Activated naive CD4-positive, alpha-beta T cell treated with anti-CD3 and anti-CD28 coated beads, Interleukin-2, amount 50 U/mL, for 24 hours (primary cell): Measurements from ENCODE around the gene LRRIQ1.
"Not testable (repeated sequence)": the region's sequence is repeated elsewhere in the genome, so short reads cannot be mapped to it uniquely, and the experiment has no call there.

Experiments
- H3K27ac Mint-ChIP-seq: one replicate; pipeline ENCODE4 v1.8.0; 2021; ENCODE audit warnings: mild to moderate bottlenecking, mixed read lengths
- H3K27me3 Mint-ChIP-seq: one replicate; pipeline ENCODE4 v1.8.0; 2021; ENCODE audit warnings: mixed read lengths
- H3K36me3 Mint-ChIP-seq: one replicate; pipeline ENCODE4 v1.8.0; 2021; ENCODE audit warnings: mixed read lengths
- H3K4me1 Mint-ChIP-seq: one replicate; pipeline ENCODE4 v1.8.0; 2021; ENCODE audit warnings: mixed read lengths
- H3K4me3 Mint-ChIP-seq: one replicate; pipeline ENCODE4 v1.8.0; 2021; ENCODE audit warnings: mild to moderate bottlenecking, mixed read lengths
- H3K9me3 Mint-ChIP-seq: one replicate; pipeline ENCODE4 v1.8.0; 2021; ENCODE audit warnings: mixed read lengths

Gene LRRIQ1

GRCh38 chr12:85036234-85036707, at the start of gene LRRIQ1, which contains the start of gene TSPAN19:
LRRIQ1 (plus strand) TSS chr12:85036351; CDS start chr12:85038177, 1,826 bp downstream.
TSPAN19 (minus strand) TSS chr12:85036277; CDS start chr12:85029946, 6,331 bp downstream.
- peak within 1 kb of the TSS; percentile 26 for H3K4me3 Mint-ChIP-seq
- H3K27ac Mint-ChIP-seq, result no peak within 1 kb of the TSS
- peaks cover 5% of the 10 kb centered on the region for H3K4me1 Mint-ChIP-seq
- H3K36me3 Mint-ChIP-seq, result no peaks in the 10 kb centered on the region
- peaks cover 4% of the 10 kb centered on the region for H3K27me3 Mint-ChIP-seq
- no peaks in the 10 kb centered on the region for H3K9me3 Mint-ChIP-seq

GRCh38 chr12:84986586-84986985, 49.6 kb upstream of the LRRIQ1 start:
- H3K4me3 Mint-ChIP-seq, result no peak overlapping the region
- H3K4me1 Mint-ChIP-seq, result no peaks in the 10 kb centered on the region
- H3K27ac Mint-ChIP-seq, result no peak overlapping the region
- H3K9me3 Mint-ChIP-seq, result no peaks in the 10 kb centered on the region
- H3K36me3 Mint-ChIP-seq, result no peaks in the 10 kb centered on the region
- no peaks in the 10 kb centered on the region for H3K27me3 Mint-ChIP-seq

- Mint-ChIP-seq H3K9me3 (no peaks in the 10 kb centered on the region), H3K4me1 (no peaks in the 10 kb centered on the region), H3K4me3 (no peak overlapping the region), H3K27ac (no peak overlapping the region), H3K36me3 (no peaks in the 10 kb centered on the region), H3K27me3 (no peaks in the 10 kb centered on the region)
Measured at GRCh38 chr12:84994426-84994825, 41.7 kb upstream of the LRRIQ1 start.

GRCh38 chr12:84995641-84996040, 40.5 kb upstream of the LRRIQ1 start:
- H3K4me1 Mint-ChIP-seq, result no peaks in the 10 kb centered on the region
- no peak overlapping the region for H3K4me3 Mint-ChIP-seq
- H3K27me3 Mint-ChIP-seq, result no peaks in the 10 kb centered on the region
- H3K9me3 Mint-ChIP-seq, result no peaks in the 10 kb centered on the region
- no peak overlapping the region for H3K27ac Mint-ChIP-seq
- no peaks in the 10 kb centered on the region for H3K36me3 Mint-ChIP-seq

- Mint-ChIP-seq H3K36me3 (no peaks in the 10 kb centered on the region), H3K4me1 (no peaks in the 10 kb centered on the region), H3K27me3 (no peaks in the 10 kb centered on the region), H3K4me3 (no peak overlapping the region), H3K27ac (no peak overlapping the region), H3K9me3 (peaks cover under 1% of the 10 kb centered on the region)
Measured at GRCh38 chr12:84996759-84997158, 39.4 kb upstream of the LRRIQ1 start.

GRCh38 chr12:84998341-84998740, 37.8 kb upstream of the LRRIQ1 start:
- no peaks in the 10 kb centered on the region for H3K36me3 Mint-ChIP-seq

GRCh38 chr12:85000729-85001128, 35.4 kb upstream of the LRRIQ1 start:
- Mint-ChIP-seq H3K4me1 (no peaks in the 10 kb centered on the region), H3K4me3 (no peak overlapping the region), H3K9me3 (peaks cover 9% of the 10 kb centered on the region), H3K36me3 (no peaks in the 10 kb centered on the region), H3K27ac (no peak overlapping the region), H3K27me3 (no peaks in the 10 kb centered on the region)

More at GRCh38 chr12:84998341-84998740, 37.8 kb upstream of the LRRIQ1 start:
- Mint-ChIP-seq H3K4me1 (no peaks in the 10 kb centered on the region), H3K4me3 (no peak overlapping the region), H3K27ac (no peak overlapping the region), H3K9me3 (peaks cover 9% of the 10 kb centered on the region), H3K27me3 (no peaks in the 10 kb centered on the region)

- Mint-ChIP-seq H3K27me3 (no peaks in the 10 kb centered on the region), H3K9me3 (peaks cover 9% of the 10 kb centered on the region), H3K4me1 (no peaks in the 10 kb centered on the region), H3K4me3 (no peak overlapping the region), H3K27ac (no peak overlapping the region), H3K36me3 (no peaks in the 10 kb centered on the region)
Measured at GRCh38 chr12:85002778-85003296, 33.3 kb upstream of the LRRIQ1 start.

GRCh38 chr12:85004204-85004603, 31.9 kb upstream of the LRRIQ1 start:
- no peaks in the 10 kb centered on the region for H3K36me3 Mint-ChIP-seq
- H3K27ac Mint-ChIP-seq, result no peak overlapping the region
- H3K9me3 Mint-ChIP-seq, result peaks cover 9% of the 10 kb centered on the region
- H3K27me3 Mint-ChIP-seq, result no peaks in the 10 kb centered on the region
- H3K4me1 Mint-ChIP-seq, result no peaks in the 10 kb centered on the region
- H3K4me3 Mint-ChIP-seq, result no peak overlapping the region

- H3K4me1 Mint-ChIP-seq, H3K4me3 Mint-ChIP-seq, H3K9me3 Mint-ChIP-seq, H3K27ac Mint-ChIP-seq, H3K36me3 Mint-ChIP-seq, H3K27me3 Mint-ChIP-seq: not testable (repeated sequence)
Measured at GRCh38 chr12:85005047-85005446, 31.1 kb upstream of the LRRIQ1 start.

GRCh38 chr12:85005615-85006014, 30.5 kb upstream of the LRRIQ1 start:
- Mint-ChIP-seq H3K27me3 (no peaks in the 10 kb centered on the region), H3K4me3 (no peak overlapping the region), H3K4me1 (no peaks in the 10 kb centered on the region), H3K36me3 (no peaks in the 10 kb centered on the region), H3K27ac (no peak overlapping the region), H3K9me3 (peaks cover 9% of the 10 kb centered on the region)

GRCh38 chr12:85006206-85006605, 29.9 kb upstream of the LRRIQ1 start:
- H3K4me1 Mint-ChIP-seq, result no peaks in the 10 kb centered on the region
- no peaks in the 10 kb centered on the region for H3K36me3 Mint-ChIP-seq
- no peak overlapping the region for H3K4me3 Mint-ChIP-seq
- H3K27me3 Mint-ChIP-seq, result no peaks in the 10 kb centered on the region
- peaks cover 9% of the 10 kb centered on the region for H3K9me3 Mint-ChIP-seq
- H3K27ac Mint-ChIP-seq, result no peak overlapping the region

GRCh38 chr12:85007836-85008235, 28.3 kb upstream of the LRRIQ1 start:
- Mint-ChIP-seq H3K4me1 (no peaks in the 10 kb centered on the region), H3K27me3 (no peaks in the 10 kb centered on the region), H3K36me3 (no peaks in the 10 kb centered on the region), H3K9me3 (peaks cover under 1% of the 10 kb centered on the region), H3K27ac (no peak overlapping the region), H3K4me3 (no peak overlapping the region)

- Mint-ChIP-seq H3K4me1 (no peaks in the 10 kb centered on the region), H3K27ac (no peak overlapping the region), H3K27me3 (no peaks in the 10 kb centered on the region), H3K36me3 (no peaks in the 10 kb centered on the region), H3K4me3 (no peak overlapping the region), H3K9me3 (no peaks in the 10 kb centered on the region)
Measured at GRCh38 chr12:85016413-85016812, 19.7 kb upstream of the LRRIQ1 start.

GRCh38 chr12:85017133-85017532, 19.0 kb upstream of the LRRIQ1 start:
- Mint-ChIP-seq H3K9me3 (no peaks in the 10 kb centered on the region), H3K4me1 (no peaks in the 10 kb centered on the region)

GRCh38 chr12:85017618-85018017, 18.5 kb upstream of the LRRIQ1 start:
- Mint-ChIP-seq H3K27ac (no peak overlapping the region), H3K36me3 (no peaks in the 10 kb centered on the region), H3K4me3 (no peak overlapping the region), H3K27me3 (no peaks in the 10 kb centered on the region), H3K4me1 (no peaks in the 10 kb centered on the region), H3K9me3 (no peaks in the 10 kb centered on the region)

More at GRCh38 chr12:85017133-85017532, 19.0 kb upstream of the LRRIQ1 start:
- H3K27ac Mint-ChIP-seq, result no peak overlapping the region
- H3K27me3 Mint-ChIP-seq, result no peaks in the 10 kb centered on the region
- H3K4me3 Mint-ChIP-seq, result no peak overlapping the region
- no peaks in the 10 kb centered on the region for H3K36me3 Mint-ChIP-seq

GRCh38 chr12:85018098-85018497, 18.1 kb upstream of the LRRIQ1 start:
- Mint-ChIP-seq H3K27me3 (no peaks in the 10 kb centered on the region), H3K27ac (no peak overlapping the region), H3K4me3 (no peak overlapping the region), H3K36me3 (no peaks in the 10 kb centered on the region), H3K4me1 (no peaks in the 10 kb centered on the region), H3K9me3 (no peaks in the 10 kb centered on the region)
